GM12891 (cell line): ENCODE data around the gene POU2F3.

Experiments
- POLR2A ChIP-seq: IDR thresholded peaks from 2 replicates; pipeline ENCODE4 v1.6.1; 2011; ENCODE audit warnings: low read depth, low read length, control low read depth
- POLR2AphosphoS5 ChIP-seq: IDR thresholded peaks from 2 replicates; pipeline ENCODE4 v1.6.1; 2011; ENCODE audit warnings: low read depth, low read length, control low read depth
- TAF1 ChIP-seq: IDR thresholded peaks from 2 replicates; pipeline ENCODE4 v1.6.1; 2011; ENCODE audit warnings: low read depth, low read length, control low read depth

- TF ChIP-seq POLR2A (no peak), POLR2AphosphoS5 (no peak), TAF1 (no peak)
Observed at GRCh38 chr11:120331301-120331996, 91.5 kb downstream of the POU2F3 start.
